Regular cardiac myocyte (primary cell): Measurements from ENCODE around the gene CCDC24. TPM values are rescaled to one million over a fixed set of nuclear protein-coding genes. Genes with fewer than 3 reads are reported as not detected.

ENCODE experiments used
- total RNA-seq: library from RNA; depleted of rRNA; stranded (reverse); fragments of >200 nt; gene quantifications from 2 replicates; pipeline ENCODE4 v1.2.3, GENCODE V29; 2014

The CCDC24 gene
- total RNA-seq, result 2.3 and 4.5 TPM in 2 replicates

GRCh38 chr1:43991476-43992231 is at the start of gene CCDC24:
Gene CCDC24, plus strand, starts transcription at chr1:43991599. Its CDS starts 280 bp downstream, at chr1:43991879.

GRCh38 chr1:43946236-43947060 is 45.0 kb upstream of the CCDC24 start, which contains the start of gene IPO13:
Gene IPO13, plus strand, starts transcription at chr1:43946950. Its CDS starts 651 bp downstream, at chr1:43947601.

GRCh38 chr1:43969746-43970466 is 21.5 kb upstream of the CCDC24 start, which contains the start of gene DPH2:
Gene DPH2, plus strand, starts transcription at chr1:43970010. Its CDS starts 166 bp downstream, at chr1:43970176.

DNA sequence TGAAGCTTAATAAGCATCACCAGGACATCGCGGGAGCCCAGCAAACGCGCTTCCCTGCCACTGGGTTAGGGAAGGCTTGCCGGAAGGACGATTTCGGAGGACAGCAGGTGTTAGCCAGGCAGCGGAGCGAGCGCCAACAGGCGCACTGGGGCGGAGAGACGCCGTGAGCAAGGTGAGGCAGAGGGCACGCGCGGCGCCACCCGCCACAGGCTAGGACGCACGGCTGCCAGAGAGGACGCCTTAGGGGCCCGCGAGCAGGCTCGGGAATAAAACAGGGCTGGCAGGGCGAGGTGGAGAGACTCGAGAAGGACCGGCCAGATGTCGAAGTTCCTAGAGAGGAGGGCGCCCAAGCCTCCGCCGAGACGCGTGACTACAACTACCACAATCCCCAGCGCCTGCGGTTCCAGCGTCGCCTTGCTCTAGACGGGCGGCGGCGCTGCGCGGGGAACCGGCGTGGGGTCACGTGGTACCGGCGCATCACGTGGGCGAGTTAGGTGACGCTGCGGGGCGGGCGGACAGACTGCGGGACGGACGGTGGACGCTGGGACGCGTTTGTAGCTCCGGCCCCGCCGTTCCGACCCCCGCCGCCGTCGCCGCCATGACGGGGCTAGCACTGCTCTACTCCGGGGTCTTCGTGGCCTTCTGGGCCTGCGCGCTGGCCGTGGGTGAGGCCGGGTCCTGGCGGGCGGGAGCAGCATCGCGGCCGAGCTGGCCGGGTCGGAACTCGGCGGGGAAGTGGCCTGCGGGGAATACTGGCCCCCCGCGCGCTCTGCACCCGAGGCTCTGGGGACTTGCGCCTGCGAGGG is 16.8 kb upstream of the CCDC24 start, which contains the start of gene ATP6V0B:
Gene ATP6V0B, plus strand, starts transcription at position 518 of the 806 bp plus-strand sequence. Its CDS starts 81 bp downstream, at position 599.

DNA sequence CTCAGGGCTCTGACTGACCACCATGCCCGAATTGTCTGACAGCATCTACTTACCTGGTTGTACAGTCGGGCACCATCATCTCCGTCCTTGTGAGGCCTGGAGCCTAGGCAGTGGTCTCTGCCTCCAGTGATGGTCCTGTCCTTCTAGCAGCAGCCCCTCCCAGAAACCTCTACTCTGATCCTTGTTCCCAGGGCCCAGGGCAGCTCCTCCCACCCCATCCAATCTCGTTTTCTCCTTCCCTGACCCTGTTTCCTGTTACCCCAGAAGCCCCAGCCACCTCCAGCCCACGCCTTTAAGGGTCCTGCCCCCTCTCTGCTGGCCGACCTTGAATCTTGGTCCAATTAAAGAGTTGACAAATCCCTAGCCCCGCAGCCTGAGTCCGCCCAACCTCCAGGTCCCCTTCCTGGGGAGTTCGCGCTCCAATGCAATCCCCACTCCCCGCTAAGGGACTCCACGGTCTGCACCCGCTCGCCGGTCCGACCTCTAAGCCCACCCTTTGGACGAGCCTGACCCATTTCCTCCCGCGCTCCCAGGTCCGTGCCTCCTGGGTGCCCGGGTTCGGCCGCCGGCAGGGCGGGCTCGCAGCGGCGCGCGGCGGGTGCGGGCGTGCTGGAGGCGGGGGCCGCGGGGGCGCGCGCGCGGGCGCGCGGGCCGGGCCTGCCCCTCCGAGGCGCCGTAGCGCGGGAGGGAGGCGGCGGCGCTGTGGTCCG is 12.7 kb upstream of the CCDC24 start, which contains the start of gene B4GALT2:
Gene B4GALT2, plus strand, starts transcription at position 660 of the 710 bp plus-strand sequence. CDS start 1,951 bp downstream, outside the sequence.

DNA sequence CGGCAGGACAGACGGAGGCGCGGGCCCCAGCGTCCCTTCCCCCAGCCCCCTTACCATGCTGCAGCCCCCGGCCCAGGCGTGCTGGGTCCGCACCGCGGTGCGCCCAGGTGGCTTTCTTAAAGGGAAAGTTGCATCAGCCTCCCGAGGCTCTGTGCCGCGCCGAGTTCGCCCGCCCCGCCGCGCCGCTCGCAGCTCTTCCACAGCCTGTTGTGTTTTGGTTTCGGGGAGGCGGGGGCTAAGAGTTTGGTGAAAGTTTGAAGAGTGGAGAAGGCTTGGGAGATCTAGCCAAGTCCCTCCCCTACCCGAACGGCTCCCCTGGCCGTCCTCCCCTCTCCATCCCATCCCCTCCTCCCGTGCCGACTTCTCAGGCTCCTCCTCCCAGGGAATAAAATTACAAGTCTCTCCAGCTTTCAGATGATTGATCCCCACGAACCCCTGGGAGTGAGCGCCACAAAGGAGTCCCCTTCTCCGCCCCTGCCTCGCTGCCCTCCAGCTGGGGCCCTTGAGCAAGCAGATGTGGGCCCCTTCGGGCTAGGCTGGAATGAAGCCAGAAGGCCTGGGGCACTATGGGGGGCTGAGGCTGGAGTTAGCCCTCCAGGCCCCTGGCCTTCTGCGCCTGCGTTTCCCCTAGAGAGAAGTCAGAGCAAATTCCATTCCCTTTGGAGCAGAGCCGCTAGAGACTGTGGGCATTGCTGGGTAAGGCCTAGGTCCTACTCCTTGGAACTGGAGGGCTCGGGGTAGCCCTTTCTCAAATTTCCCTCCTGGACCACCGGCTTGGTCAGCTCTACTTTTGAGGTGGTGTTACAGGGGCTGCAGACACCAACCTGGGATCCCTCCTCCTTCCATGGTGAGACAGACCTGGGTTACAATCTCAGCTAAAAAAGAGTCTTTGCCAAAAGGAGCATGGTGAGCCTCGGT is 40.1 kb downstream of the CCDC24 start, which contains the start of gene SLC6A9:
Gene SLC6A9, minus strand, starts transcription at position 211 of the 918 bp plus-strand sequence. CDS start 7,185 bp downstream, outside the sequence.

Other genes with a start within 250 kb of the CCDC24 start
- not detected in 2 replicates for gene ARTN, start 57.8 kb upstream of the CCDC24 start, total RNA-seq
- gene IPO13, start 44.6 kb upstream of the CCDC24 start, total RNA-seq, result 19.9 and 20.3 TPM in 2 replicates
- gene DPH2, start 21.6 kb upstream of the CCDC24 start, total RNA-seq, result 10.1 and 19.7 TPM in 2 replicates
- gene ATP6V0B, start 16.6 kb upstream of the CCDC24 start, total RNA-seq, result 125 and 162 TPM in 2 replicates
- gene B4GALT2, start 12.4 kb upstream of the CCDC24 start, total RNA-seq, result 75.3 and 79.8 TPM in 2 replicates
- gene SLC6A9, start 39.9 kb downstream of the CCDC24 start, total RNA-seq, result 2.1 and 4.2 TPM in 2 replicates
- under 0.01 and 0.19 TPM in 2 replicates for gene KLF17, start 127.2 kb downstream of the CCDC24 start, total RNA-seq
- not detected in 2 replicates for gene KLF18, start 150.0 kb downstream of the CCDC24 start, total RNA-seq
- 13.2 and 33.7 TPM in 2 replicates for gene DMAP1, start 221.9 kb downstream of the CCDC24 start, total RNA-seq